Transverse colon (tissue), 4 donors: Measurements from ENCODE around the gene PASK.

Experiments used
- POLR2A ChIP-seq: fragments of 450-650 bp; IDR thresholded peaks from one replicate; pipeline ENCODE4 v1.6.1; 2016; ENCODE audit warnings: antibody characterized with exemption, mild to moderate bottlenecking, moderate library complexity
- POLR2AphosphoS5 ChIP-seq, 3 donors: sonication (generic); formaldehyde crosslinking; IDR thresholded peaks; one replicate each; pipeline ENCODE4 v1.6.1; 2016; ENCODE audit warnings: antibody characterized with exemption in 3 of 3
- TF ChIP-seq, protein P1 (sequence below), 5 experiments: fragments of 200-600 bp in 3 of 5; fragments of 450-650 bp in 2 of 5; sonication (generic) in 3 of 5; IDR thresholded peaks; 1 replicate in 2 of 5; 2 replicates in 3 of 5; pipeline ENCODE4 v1.5.1; 2016 to 2017; ENCODE audit warnings: antibody characterized with exemption in 5 of 5, inconsistent platforms in 3 of 5, mild to moderate bottlenecking in 2 of 5, moderate library complexity in 1 of 5

GRCh38 chr2:241190291-241190981 is 41.2 kb upstream of the PASK start:
- TF ChIP-seq, protein P1, sequence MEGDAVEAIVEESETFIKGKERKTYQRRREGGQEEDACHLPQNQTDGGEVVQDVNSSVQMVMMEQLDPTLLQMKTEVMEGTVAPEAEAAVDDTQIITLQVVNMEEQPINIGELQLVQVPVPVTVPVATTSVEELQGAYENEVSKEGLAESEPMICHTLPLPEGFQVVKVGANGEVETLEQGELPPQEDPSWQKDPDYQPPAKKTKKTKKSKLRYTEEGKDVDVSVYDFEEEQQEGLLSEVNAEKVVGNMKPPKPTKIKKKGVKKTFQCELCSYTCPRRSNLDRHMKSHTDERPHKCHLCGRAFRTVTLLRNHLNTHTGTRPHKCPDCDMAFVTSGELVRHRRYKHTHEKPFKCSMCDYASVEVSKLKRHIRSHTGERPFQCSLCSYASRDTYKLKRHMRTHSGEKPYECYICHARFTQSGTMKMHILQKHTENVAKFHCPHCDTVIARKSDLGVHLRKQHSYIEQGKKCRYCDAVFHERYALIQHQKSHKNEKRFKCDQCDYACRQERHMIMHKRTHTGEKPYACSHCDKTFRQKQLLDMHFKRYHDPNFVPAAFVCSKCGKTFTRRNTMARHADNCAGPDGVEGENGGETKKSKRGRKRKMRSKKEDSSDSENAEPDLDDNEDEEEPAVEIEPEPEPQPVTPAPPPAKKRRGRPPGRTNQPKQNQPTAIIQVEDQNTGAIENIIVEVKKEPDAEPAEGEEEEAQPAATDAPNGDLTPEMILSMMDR (IDR thresholded peaks at IDR 0.05), result no peak
- TF ChIP-seq POLR2A (no peak), POLR2AphosphoS5 (IDR thresholded peaks at IDR 0.05) (no peak)
